ENCODE results near the gene ZNF780A.

DNA sequence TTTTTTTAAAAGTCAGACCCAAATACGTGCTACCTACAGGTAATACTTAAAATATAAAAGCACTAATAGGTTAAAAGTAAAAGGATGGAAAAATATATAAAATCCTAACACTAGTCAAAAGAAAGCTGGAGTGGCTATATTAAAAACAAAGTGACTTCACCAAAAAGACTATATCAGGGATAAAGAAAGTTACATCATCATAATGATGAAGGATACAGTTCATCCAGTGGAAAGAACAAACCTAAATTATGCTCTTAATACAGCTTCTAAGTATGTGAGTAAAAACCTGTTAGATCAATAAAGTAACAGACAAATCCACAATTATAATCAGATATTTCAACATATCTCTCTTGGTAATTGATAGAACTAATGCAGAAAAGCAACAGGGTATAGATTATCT lies 33.6 kb downstream of the ZNF780A start:
- TF ChIP-seq, protein P1, sequence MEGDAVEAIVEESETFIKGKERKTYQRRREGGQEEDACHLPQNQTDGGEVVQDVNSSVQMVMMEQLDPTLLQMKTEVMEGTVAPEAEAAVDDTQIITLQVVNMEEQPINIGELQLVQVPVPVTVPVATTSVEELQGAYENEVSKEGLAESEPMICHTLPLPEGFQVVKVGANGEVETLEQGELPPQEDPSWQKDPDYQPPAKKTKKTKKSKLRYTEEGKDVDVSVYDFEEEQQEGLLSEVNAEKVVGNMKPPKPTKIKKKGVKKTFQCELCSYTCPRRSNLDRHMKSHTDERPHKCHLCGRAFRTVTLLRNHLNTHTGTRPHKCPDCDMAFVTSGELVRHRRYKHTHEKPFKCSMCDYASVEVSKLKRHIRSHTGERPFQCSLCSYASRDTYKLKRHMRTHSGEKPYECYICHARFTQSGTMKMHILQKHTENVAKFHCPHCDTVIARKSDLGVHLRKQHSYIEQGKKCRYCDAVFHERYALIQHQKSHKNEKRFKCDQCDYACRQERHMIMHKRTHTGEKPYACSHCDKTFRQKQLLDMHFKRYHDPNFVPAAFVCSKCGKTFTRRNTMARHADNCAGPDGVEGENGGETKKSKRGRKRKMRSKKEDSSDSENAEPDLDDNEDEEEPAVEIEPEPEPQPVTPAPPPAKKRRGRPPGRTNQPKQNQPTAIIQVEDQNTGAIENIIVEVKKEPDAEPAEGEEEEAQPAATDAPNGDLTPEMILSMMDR (IDR thresholded peaks at IDR 0.05): no peak
- no peak for TF ChIP-seq POLR2A (IDR thresholded peaks at IDR 0.05)
